Activated B cell treated with CpG ODN at 0.5 μM for 24 hours (primary cell): Measurements from ENCODE around the gene FAR1. TPM values are rescaled to one million over a fixed set of nuclear protein-coding genes. Genes with fewer than 3 reads are reported as not detected.
"Not testable (repeated sequence)": the region's sequence is repeated elsewhere in the genome, so short reads cannot be mapped to it uniquely, and the experiment has no call there.

Source experiments
- ATAC-seq: fragments of 200-7000 bp; cut with Tn5 transposase; one replicate; pipeline ENCODE4 v1.10.0; 2021; ENCODE audit warnings: low read depth, mild to moderate bottlenecking, moderate library complexity
- CTCF ChIA-PET: fragments of 350-600 bp; sonication (Branson Sonifier 250); formaldehyde crosslinking; loops from one replicate; lab custom pipeline; 2021; ENCODE audit warnings: antibody characterized with exemption; lab: Charles Lee
- POLR2A ChIA-PET: fragments of 350-600 bp; sonication (Branson Sonifier 250); formaldehyde crosslinking; loops from one replicate; lab custom pipeline; 2021; ENCODE audit warnings: antibody characterized with exemption; lab: Charles Lee
- DNase-seq: peaks from one replicate; pipeline ENCODE4 v3.0.0; 2022
- H3K27ac Mint-ChIP-seq: one replicate; pipeline ENCODE4 v1.8.0; 2020; ENCODE audit warnings: mixed read lengths
- H3K27me3 Mint-ChIP-seq: one replicate; pipeline ENCODE4 v1.8.0; 2021; ENCODE audit warnings: mixed read lengths
- H3K36me3 Mint-ChIP-seq: one replicate; pipeline ENCODE4 v1.8.0; 2021; ENCODE audit warnings: low read depth, mixed read lengths
- H3K4me1 Mint-ChIP-seq: one replicate; pipeline ENCODE4 v1.8.0; 2021; ENCODE audit warnings: mixed read lengths
- H3K4me3 Mint-ChIP-seq: one replicate; pipeline ENCODE4 v1.8.0; 2020; ENCODE audit warnings: mild to moderate bottlenecking, mixed read lengths
- H3K9me3 Mint-ChIP-seq: one replicate; pipeline ENCODE4 v1.8.0; 2020; ENCODE audit warnings: mixed read lengths
- intact Hi-C: fragments of 100-400 bp; cut with micrococcal nuclease; formaldehyde crosslinking; loops from one replicate; pipeline ENCODE4 v1.15.1; 2024
- total RNA-seq: library from RNA; stranded (reverse); gene quantifications from 2 replicates; pipeline ENCODE4 v1.2.3, GENCODE V29; 2022
- TF ChIP-seq, protein P1 (sequence below): fragments of 200-600 bp; IDR thresholded peaks from one replicate; pipeline ENCODE4 v1.8.0; 2022; ENCODE audit warnings: antibody characterized with exemption, mild to moderate bottlenecking

Gene FAR1
- total RNA-seq, 1 donor from 2014 or later = 48.4 TPM

DNA sequence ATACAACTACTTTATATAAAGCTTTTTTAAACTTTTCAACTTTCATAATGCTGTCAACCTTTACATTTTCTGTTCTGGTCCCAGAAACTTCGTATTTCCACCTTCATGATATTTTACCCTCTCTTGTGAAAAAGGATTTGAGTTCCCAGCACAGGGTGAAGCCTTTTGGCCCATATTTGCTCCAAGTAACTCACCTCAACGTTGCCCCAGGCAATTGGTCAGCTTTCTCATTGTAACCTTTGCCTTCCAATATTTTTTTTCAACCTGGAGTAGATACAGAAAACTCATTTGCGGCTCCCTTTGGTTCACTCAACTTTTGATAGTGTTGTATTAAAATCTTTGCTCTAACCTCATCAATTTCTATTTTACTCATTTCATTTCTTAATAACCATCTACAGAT is 21.1 kb upstream of the FAR1 start:
- no peak for DNase-seq
- H3K27me3 Mint-ChIP-seq = peaks cover 29% of the 10 kb centered on the region
- intact Hi-C loops = no loop called here
- H3K36me3 Mint-ChIP-seq = no peaks in the 10 kb centered on the region
- ChIA-PET CTCF (no interaction called here), POLR2A (no interaction called here)
- no peaks in the 10 kb centered on the region for H3K9me3 Mint-ChIP-seq
- no peaks in the 10 kb centered on the region for H3K4me1 Mint-ChIP-seq
- no peak overlapping the region for H3K27ac Mint-ChIP-seq
- no peak for ATAC-seq
- TF ChIP-seq, protein P1, sequence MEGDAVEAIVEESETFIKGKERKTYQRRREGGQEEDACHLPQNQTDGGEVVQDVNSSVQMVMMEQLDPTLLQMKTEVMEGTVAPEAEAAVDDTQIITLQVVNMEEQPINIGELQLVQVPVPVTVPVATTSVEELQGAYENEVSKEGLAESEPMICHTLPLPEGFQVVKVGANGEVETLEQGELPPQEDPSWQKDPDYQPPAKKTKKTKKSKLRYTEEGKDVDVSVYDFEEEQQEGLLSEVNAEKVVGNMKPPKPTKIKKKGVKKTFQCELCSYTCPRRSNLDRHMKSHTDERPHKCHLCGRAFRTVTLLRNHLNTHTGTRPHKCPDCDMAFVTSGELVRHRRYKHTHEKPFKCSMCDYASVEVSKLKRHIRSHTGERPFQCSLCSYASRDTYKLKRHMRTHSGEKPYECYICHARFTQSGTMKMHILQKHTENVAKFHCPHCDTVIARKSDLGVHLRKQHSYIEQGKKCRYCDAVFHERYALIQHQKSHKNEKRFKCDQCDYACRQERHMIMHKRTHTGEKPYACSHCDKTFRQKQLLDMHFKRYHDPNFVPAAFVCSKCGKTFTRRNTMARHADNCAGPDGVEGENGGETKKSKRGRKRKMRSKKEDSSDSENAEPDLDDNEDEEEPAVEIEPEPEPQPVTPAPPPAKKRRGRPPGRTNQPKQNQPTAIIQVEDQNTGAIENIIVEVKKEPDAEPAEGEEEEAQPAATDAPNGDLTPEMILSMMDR = no peak
- no peak overlapping the region for H3K4me3 Mint-ChIP-seq

DNA sequence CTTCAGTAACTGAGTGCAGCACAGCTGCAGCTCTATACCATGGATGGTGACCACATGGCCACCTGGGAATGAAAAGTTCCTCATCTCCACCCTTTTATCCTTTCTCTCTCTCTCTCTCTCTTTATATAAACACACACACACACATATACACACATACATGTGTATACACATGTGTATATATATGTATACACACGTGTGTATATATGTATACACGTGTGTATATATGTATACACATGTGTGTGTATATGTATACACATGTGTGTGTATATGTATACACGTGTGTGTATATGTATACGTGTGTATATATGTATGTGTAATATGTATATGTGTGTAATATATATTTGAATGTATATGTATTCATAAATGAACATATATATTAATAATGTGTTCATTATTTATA is 18.8 kb upstream of the FAR1 start:
- H3K4me3 Mint-ChIP-seq = no peak overlapping the region
- H3K9me3 Mint-ChIP-seq = no peaks in the 10 kb centered on the region
- POLR2A ChIA-PET = no interaction called here
- H3K27me3 Mint-ChIP-seq = peaks cover 33% of the 10 kb centered on the region
- H3K27ac Mint-ChIP-seq = no peak overlapping the region
- TF ChIP-seq, protein P1 = no peak
- intact Hi-C loops = no loop called here
- no peaks in the 10 kb centered on the region for H3K36me3 Mint-ChIP-seq
- H3K4me1 Mint-ChIP-seq = no peaks in the 10 kb centered on the region
- CTCF ChIA-PET = no interaction called here
- ATAC-seq (no peak), DNase-seq (no peak)

DNA sequence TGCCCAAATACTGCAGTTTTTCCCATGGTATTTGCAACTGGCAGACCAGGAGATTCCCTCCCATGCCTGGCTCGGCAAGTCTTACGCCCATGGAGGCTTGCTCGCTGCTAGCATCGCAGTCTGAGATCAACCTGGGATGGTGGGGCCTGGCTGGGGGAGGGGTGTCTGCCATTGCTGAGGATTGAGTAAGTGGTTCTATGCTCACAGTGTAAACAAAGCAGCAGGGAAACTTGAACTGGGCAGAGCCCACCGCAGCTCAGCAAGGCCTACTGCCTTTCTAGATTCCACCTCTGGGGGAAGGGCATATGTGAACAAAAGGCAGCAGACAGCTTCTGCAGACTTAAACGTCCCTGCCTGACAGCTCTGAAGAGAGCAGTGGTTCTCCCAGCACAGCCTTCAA is 17.0 kb upstream of the FAR1 start:
- H3K36me3 Mint-ChIP-seq, CTCF ChIA-PET, intact Hi-C loops, ATAC-seq, DNase-seq, H3K4me3 Mint-ChIP-seq, POLR2A ChIA-PET, H3K9me3 Mint-ChIP-seq, H3K27ac Mint-ChIP-seq, H3K4me1 Mint-ChIP-seq: not testable (repeated sequence)
- H3K27me3 Mint-ChIP-seq = peaks cover 35% of the 10 kb centered on the region

DNA sequence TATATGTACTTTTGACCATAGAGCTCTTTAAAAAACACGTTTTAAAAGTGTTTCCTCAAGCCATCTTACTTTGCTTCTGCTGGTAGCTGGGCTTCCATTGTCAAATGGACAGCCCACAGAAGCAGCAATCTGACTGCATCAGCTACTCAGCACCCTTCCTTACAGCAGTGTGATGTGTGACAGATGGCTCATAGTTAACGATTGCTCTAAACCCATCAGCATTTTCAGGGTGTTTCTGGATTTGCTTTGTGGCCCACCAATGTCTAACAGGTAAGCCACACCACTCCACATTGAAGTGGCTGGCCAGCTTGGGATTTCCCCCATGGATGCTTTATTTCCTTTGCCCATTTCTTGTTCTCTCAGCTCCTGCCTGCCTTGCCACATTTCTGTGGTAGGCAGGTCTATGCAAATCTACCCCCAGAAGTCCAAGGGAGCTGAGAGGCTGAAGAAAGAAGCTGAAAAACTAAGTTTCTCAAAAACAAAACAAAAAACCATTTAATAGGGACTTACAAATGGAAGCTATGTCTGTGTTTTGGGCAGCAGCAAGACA is 7.3 kb upstream of the FAR1 start:
- DNase-seq (no peak), ATAC-seq (no peak)
- POLR2A ChIA-PET = interaction anchor here (0.7 kb wide), 1 partner anchor 188 kb away, joined by 4 read pairs; no protein-coding TSS in a partner anchor
- intact Hi-C loops = loop anchor here (10.0 kb wide), 1 partner anchor 1454 kb away; the partner anchor contains the start of gene INSC
- H3K4me1 Mint-ChIP-seq = no peaks in the 10 kb centered on the region
- H3K27ac Mint-ChIP-seq = no peak overlapping the region
- H3K36me3 Mint-ChIP-seq = no peaks in the 10 kb centered on the region
- peaks cover 19% of the 10 kb centered on the region for H3K9me3 Mint-ChIP-seq
- peaks cover 7% of the 10 kb centered on the region for H3K27me3 Mint-ChIP-seq
- TF ChIP-seq, protein P1 = no peak
- no peak overlapping the region for H3K4me3 Mint-ChIP-seq
- CTCF ChIA-PET = no interaction called here

DNA sequence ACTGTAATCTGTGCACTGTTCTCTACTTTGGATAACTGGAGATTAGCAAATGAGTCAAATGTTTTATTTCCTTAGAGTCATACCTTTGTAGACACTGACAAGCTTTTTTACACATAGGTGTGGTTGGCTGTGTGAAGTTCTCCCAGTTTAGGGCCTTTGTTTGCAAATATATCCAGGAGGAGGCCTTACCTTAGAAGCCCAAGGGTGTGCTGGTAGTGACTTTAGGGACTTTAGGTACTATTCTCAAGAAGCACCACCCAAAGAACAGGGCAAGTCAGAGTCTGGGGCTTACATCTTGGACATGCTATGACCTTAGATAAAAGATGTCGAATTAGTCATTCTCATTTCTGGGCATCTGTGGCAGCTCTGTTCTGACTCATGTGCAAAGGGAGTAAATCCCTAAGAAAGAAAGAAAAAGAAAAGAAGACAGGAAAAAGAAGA is 4.8 kb upstream of the FAR1 start:
- ChIA-PET CTCF (no interaction called here), POLR2A (no interaction called here)
- H3K27me3 Mint-ChIP-seq = peaks cover 7% of the 10 kb centered on the region
- intact Hi-C loops = loop anchor here (10.0 kb wide), 1 partner anchor 1451 kb away; the partner anchor contains the start of gene INSC
- no peak overlapping the region for H3K27ac Mint-ChIP-seq
- peaks cover 11% of the 10 kb centered on the region for H3K4me1 Mint-ChIP-seq
- TF ChIP-seq, protein P1 = no peak
- ATAC-seq = no peak
- peaks cover 13% of the 10 kb centered on the region for H3K9me3 Mint-ChIP-seq
- H3K4me3 Mint-ChIP-seq = no peak overlapping the region
- no peak for DNase-seq
- peaks cover 3% of the 10 kb centered on the region for H3K36me3 Mint-ChIP-seq
